Measurements from ENCODE around the gene CNOT1. TPM values are rescaled to one million over a fixed set of nuclear protein-coding genes. Genes with fewer than 3 reads are reported as not detected.

The CNOT1 gene
- total RNA-seq, 1 experiment from 2014 or later = 328 TPM

DNA sequence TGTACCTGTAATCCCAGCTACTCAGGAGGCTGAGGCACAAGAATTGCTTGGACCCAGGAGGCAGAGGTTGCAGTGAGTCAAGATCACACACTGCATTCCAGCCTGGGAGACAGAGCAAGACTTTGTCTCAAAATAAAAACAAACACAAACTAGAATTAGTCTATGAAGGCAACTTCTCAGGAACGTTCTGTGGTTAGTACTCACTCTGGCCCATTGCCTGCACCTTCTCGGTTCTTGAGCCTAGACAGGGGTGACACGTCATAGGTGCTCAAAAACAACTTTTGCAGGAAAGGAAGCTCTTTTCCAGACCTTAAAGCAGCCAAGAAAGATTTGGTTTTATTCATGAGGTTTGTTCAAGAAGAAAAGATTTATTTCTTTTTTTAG, 22.3 kb upstream of the CNOT1 start:
- Mint-ChIP-seq H3K27ac (no peak overlapping the region; a peak in 1 of 7 replicates), H3K27me3 (ENCODE audit: low read depth) (peaks cover 14% of the 10 kb centered on the region), H3K36me3 (ENCODE audit: insufficient read depth in 1 of 3, low read depth in 3 of 3) (no peaks in the 10 kb centered on the region), H3K4me1 (peaks cover 12 to 26% of the 10 kb centered on the region in 2 experiments; a peak in 3 of 4 replicates), H3K4me3 (no peak overlapping the region), H3K9me3 (no peaks in the 10 kb centered on the region)
- no peak overlapping the region for H4K8ac ChIP-seq (replicated peaks; ENCODE audit: insufficient read length, low read depth, low read length)
- no peaks in the 10 kb centered on the region for H3K23me2 ChIP-seq (ENCODE audit: insufficient read length, low read depth, low read length, poor library complexity, severe bottlenecking)
- no peak overlapping the region for H3K4ac ChIP-seq (ENCODE audit: low read depth, low read length)
- no peak overlapping the region for H3T11ph ChIP-seq (ENCODE audit: low read length)
- H3K79me1 ChIP-seq (ENCODE audit: insufficient read depth, low read depth, low read length, poor library complexity, severe bottlenecking) = no peaks in the 10 kb centered on the region
- H3K4me2 ChIP-seq (ENCODE audit: insufficient read depth, insufficient read length, low read length) = no peak overlapping the region
- H2BK12ac ChIP-seq (ENCODE audit: insufficient read length, low read depth, low read length) = no peak overlapping the region
- H3K18ac ChIP-seq (ENCODE audit: insufficient read length, low read depth, low read length) = no peak overlapping the region
- no peak overlapping the region for H2BK120ac ChIP-seq (ENCODE audit: low read depth, low read length, poor library complexity, severe bottlenecking)
- H3K9ac ChIP-seq (ENCODE audit: extremely low read depth, insufficient read length, low read length) = no peak overlapping the region
- H3K27me3 ChIP-seq (ENCODE audit: insufficient read depth, low read length) = no peaks in the 10 kb centered on the region; the same call in 1 of the 2 replicates
- no peaks in the 10 kb centered on the region for H3K79me2 ChIP-seq (ENCODE audit: insufficient read depth, low read length)
- WGBS (ENCODE audit: extremely low coverage, insufficient read length, low lambda C conversion rate) = no CpG with 5 or more reads among the region's 3 CpGs
- H3K27ac ChIP-seq (ENCODE audit: insufficient read length, low read depth, low read length) = no peak overlapping the region
- no peak overlapping the region for H2BK20ac ChIP-seq (ENCODE audit: low read depth, low read length, poor library complexity, severe bottlenecking)
- H4K91ac ChIP-seq (ENCODE audit: insufficient read length, low read depth, low read length) = no peak overlapping the region
- H4K20me1 ChIP-seq (ENCODE audit: control insufficient read depth, insufficient read depth, insufficient read length) = no peaks in the 10 kb centered on the region
- H3K4me1 ChIP-seq (ENCODE audit: insufficient read depth, low read length) = no peaks in the 10 kb centered on the region
- no peak overlapping the region for H2AK5ac ChIP-seq (ENCODE audit: insufficient read length, low read length)
- TF ChIP-seq CTCF (conservative IDR thresholded peaks at IDR 0.05) = no peak
- no peak overlapping the region for H3K14ac ChIP-seq (ENCODE audit: insufficient read depth, low read length)
- H2BK15ac ChIP-seq (ENCODE audit: low read depth, low read length) = no peak overlapping the region
- H3K56ac ChIP-seq (ENCODE audit: insufficient read length, low read depth, low read length) = no peak overlapping the region
- H2BK5ac ChIP-seq (ENCODE audit: insufficient read length, low read length) = no peak overlapping the region
- no peaks in the 10 kb centered on the region for H3K9me3 ChIP-seq (ENCODE audit: control insufficient read depth, low read depth, low read length)
- DNase-seq = no peak
- no peak overlapping the region for H2AFZ ChIP-seq (ENCODE audit: low read length)
- H3K23ac ChIP-seq (ENCODE audit: insufficient read length, low read depth, low read length) = no peak overlapping the region
- no peak overlapping the region for H4K5ac ChIP-seq (ENCODE audit: insufficient read length, low read depth, low read length)

Data from H9 (cell line).